B cell (primary cell): Measurements from ENCODE around the gene INSR. TPM values are rescaled to one million over a fixed set of nuclear protein-coding genes. Genes with fewer than 3 reads are reported as not detected.

Source experiments
- ATAC-seq: fragments of 200-7000 bp; cut with Tn5 transposase; one replicate; pipeline ENCODE4 v1.10.0; 2021; ENCODE audit warnings: low read depth, mild to moderate bottlenecking, moderate number of reproducible peaks, moderate library complexity
- CTCF ChIA-PET: fragments of 350-600 bp; sonication (Branson Sonifier 250); formaldehyde crosslinking; loops from one replicate; lab custom pipeline; 2021; ENCODE audit warnings: antibody characterized with exemption, inconsistent platforms; lab: Charles Lee
- POLR2A ChIA-PET: fragments of 350-600 bp; sonication (Branson Sonifier 250); formaldehyde crosslinking; loops from one replicate; lab custom pipeline; 2021; ENCODE audit warnings: antibody characterized with exemption; lab: Charles Lee
- DNase-seq: peaks from one replicate; pipeline ENCODE4 v3.0.0; 2013
- H2AFZ ChIP-seq: 2 replicates; pipeline ENCODE4 v1.6.1; 2012; ENCODE audit warnings: mild to moderate bottlenecking, low read depth, low read length; ENCODE audit not compliant: insufficient read depth, poor library complexity, severe bottlenecking
- H3K27ac ChIP-seq, 2 donors: 1 replicate in 1 of 2; 2 replicates in 1 of 2; pipeline ENCODE4 v1.5.1; 2012 to 2013; ENCODE audit warnings: low read length in 2 of 2, mild to moderate bottlenecking in 2 of 2, moderate library complexity in 1 of 2
- H3K27me3 ChIP-seq, 4 experiments: fragments of 200-600 bp in 1 of 4; sonication (generic) in 1 of 4; replicated peaks in 1 of 4; 1 replicate in 2 of 4; 2 replicates in 2 of 4; pipeline versions ENCODE4 v1.6.1 to v1.7.0; 2013 to 2016; ENCODE audit warnings: low read length in 3 of 4, mild to moderate bottlenecking in 2 of 4, mixed read lengths in 1 of 4, moderate library complexity in 1 of 4; ENCODE audit not compliant: insufficient read depth in 4 of 4, control insufficient read depth in 3 of 4; ENCODE audit errors: control extremely low read depth in 1 of 4
- H3K36me3 ChIP-seq, 2 experiments: replicated peaks in 1 of 2; 1 replicate in 1 of 2; 2 replicates in 1 of 2; pipeline versions ENCODE4 v1.6.1 to v1.7.1; 2013; ENCODE audit warnings: low read length in 1 of 2; ENCODE audit not compliant: insufficient read depth in 2 of 2, control insufficient read depth in 1 of 2; ENCODE audit errors: control extremely low read depth in 1 of 2, extremely low read depth in 1 of 2
- H3K4me1 ChIP-seq, 2 donors: fragments of 200-600 bp in 1 of 2; sonication (generic) in 1 of 2; 1 replicate in 1 of 2; 2 replicates in 1 of 2; pipeline versions ENCODE4 v1.5.1 to v1.6.1; 2013 to 2017; ENCODE audit warnings: low read length in 2 of 2; ENCODE audit not compliant: control insufficient read depth in 2 of 2, insufficient read depth in 2 of 2
- H3K4me2 ChIP-seq: replicated peaks from 2 replicates; pipeline ENCODE3; 2012; ENCODE audit warnings: mild to moderate bottlenecking, low read depth, low read length; ENCODE audit not compliant: poor library complexity, severe bottlenecking
- H3K4me3 ChIP-seq, 5 experiments: fragments of 200-600 bp in 1 of 5; sonication (generic) in 1 of 5; 1 replicate in 3 of 5; 2 replicates in 2 of 5; pipeline versions ENCODE4 v1.5.1 to v1.7.0; 2011 to 2016; ENCODE audit warnings: low read length in 4 of 5, mild to moderate bottlenecking in 4 of 5, low read depth in 2 of 5, control low read depth in 1 of 5, moderate library complexity in 1 of 5; ENCODE audit not compliant: insufficient read depth in 1 of 5; ENCODE audit errors: control extremely low read depth in 1 of 5, extremely low read depth in 1 of 5
- H3K79me2 ChIP-seq: fragments of 200-600 bp; sonication (generic); one replicate; pipeline ENCODE4 v1.6.0; 2016; ENCODE audit warnings: low read length; ENCODE audit not compliant: control insufficient read depth, insufficient read depth
- H3K9ac ChIP-seq: fragments of 200-600 bp; sonication (generic); 2 replicates; pipeline ENCODE4 v1.6.1; 2017; ENCODE audit warnings: mild to moderate bottlenecking, low read length, moderate library complexity
- H3K9me3 ChIP-seq, 3 donors: one replicate each; pipeline versions ENCODE4 v1.6.1 to v1.7.1; 2013; ENCODE audit warnings: low read length in 2 of 3; ENCODE audit not compliant: control insufficient read depth in 2 of 3, insufficient read depth in 1 of 3; ENCODE audit errors: control extremely low read depth in 1 of 3
- H4K20me1 ChIP-seq: 2 replicates; pipeline ENCODE4 v1.6.0; 2012; ENCODE audit warnings: mild to moderate bottlenecking, low read length; ENCODE audit not compliant: insufficient read depth, control insufficient read depth, poor library complexity, severe bottlenecking
- H3K27ac Mint-ChIP-seq: one replicate; pipeline ENCODE4 v1.8.0; 2021; ENCODE audit warnings: mixed read lengths
- H3K27me3 Mint-ChIP-seq: one replicate; pipeline ENCODE4 v1.8.0; 2021; ENCODE audit warnings: mixed read lengths
- H3K4me1 Mint-ChIP-seq: one replicate; pipeline ENCODE4 v1.8.0; 2021; ENCODE audit warnings: mixed read lengths
- H3K4me3 Mint-ChIP-seq: one replicate; pipeline ENCODE4 v1.8.0; 2021; ENCODE audit warnings: mixed read lengths
- H3K9me3 Mint-ChIP-seq: one replicate; pipeline ENCODE4 v1.8.0; 2022; ENCODE audit warnings: mixed read lengths; ENCODE audit not compliant: insufficient read depth
- EZH2 ChIP-seq: IDR thresholded peaks from 2 replicates; pipeline ENCODE4 v1.6.1; 2012; ENCODE audit warnings: borderline replicate concordance, low read depth, mild to moderate bottlenecking, moderate library complexity, low read length; ENCODE audit not compliant: insufficient read depth, poor library complexity, severe bottlenecking
- WGBS: methylation state at CpG from one replicate; pipeline ENCODE4 v1.1.5; 2013; ENCODE audit warnings: missing lambda C conversion rate; ENCODE audit not compliant: insufficient coverage; 5-methylcytosine and 5-hydroxymethylcytosine counted together
- intact Hi-C: fragments of 100-400 bp; cut with micrococcal nuclease; formaldehyde crosslinking; loops from one replicate; pipeline ENCODE4 v1.10.0; 2022
- polyA plus RNA-seq: library from polyadenylated mRNA; depleted of rRNA; stranded (reverse); fragments of >200 nt; gene quantifications from 2 replicates; pipeline ENCODE4 v1.2.3, GENCODE V29; 2012
- total RNA-seq, 2 donors: library from RNA; stranded (reverse); fragments of 120-200 nt in 1 of 2; gene quantifications; 1 replicate in 1 of 2; 2 replicates in 1 of 2; pipeline versions ENCODE4 v1.2.3 to v1.2.4, GENCODE V29; 2013 to 2022
- TF ChIP-seq, protein P1 (sequence below): fragments of 200-600 bp; IDR thresholded peaks from one replicate; pipeline ENCODE4 v1.8.0; 2022; ENCODE audit warnings: antibody characterized with exemption, mild to moderate bottlenecking

Gene INSR
- total and polyA plus RNA-seq, 2 donors (not counting 1 experiment from before 2014, with no cell fraction given) = 1.4 to 6.3 TPM

GRCh38 chr19:7069042-7069903 lies 224.9 kb downstream of the INSR start, which contains the start of gene ZNF557:
Gene ZNF557, plus strand, starts transcription at chr19:7069703. Its CDS starts 5,372 bp downstream, at chr19:7075075.
- Histone ChIP-seq H3K4me3 (peak within 1 kb of the TSS; percentile 78 to 99 (median 93)), H3K4me1 (peaks cover 8 to 17% of the 10 kb centered on the region in 2 donors), H2AFZ (peak within 1 kb of the TSS; percentile 100), H3K9me3 (peaks cover 0 to 15% (median 2%) of the 10 kb centered on the region in 3 donors), H3K36me3 (peaks cover 0 to 24% of the 10 kb centered on the region in 2 experiments), H3K27me3 (no peaks in the 10 kb centered on the region), H3K79me2 (peaks cover 24% of the 10 kb centered on the region), H3K27ac (peak within 1 kb of the TSS; percentile 80 to 91), H3K9ac (peak within 1 kb of the TSS; percentile 97), H3K4me2 (peak within 1 kb of the TSS; percentile 90), H4K20me1 (peaks cover 9% of the 10 kb centered on the region)
- no peak for TF ChIP-seq EZH2
- TF ChIP-seq, protein P1, sequence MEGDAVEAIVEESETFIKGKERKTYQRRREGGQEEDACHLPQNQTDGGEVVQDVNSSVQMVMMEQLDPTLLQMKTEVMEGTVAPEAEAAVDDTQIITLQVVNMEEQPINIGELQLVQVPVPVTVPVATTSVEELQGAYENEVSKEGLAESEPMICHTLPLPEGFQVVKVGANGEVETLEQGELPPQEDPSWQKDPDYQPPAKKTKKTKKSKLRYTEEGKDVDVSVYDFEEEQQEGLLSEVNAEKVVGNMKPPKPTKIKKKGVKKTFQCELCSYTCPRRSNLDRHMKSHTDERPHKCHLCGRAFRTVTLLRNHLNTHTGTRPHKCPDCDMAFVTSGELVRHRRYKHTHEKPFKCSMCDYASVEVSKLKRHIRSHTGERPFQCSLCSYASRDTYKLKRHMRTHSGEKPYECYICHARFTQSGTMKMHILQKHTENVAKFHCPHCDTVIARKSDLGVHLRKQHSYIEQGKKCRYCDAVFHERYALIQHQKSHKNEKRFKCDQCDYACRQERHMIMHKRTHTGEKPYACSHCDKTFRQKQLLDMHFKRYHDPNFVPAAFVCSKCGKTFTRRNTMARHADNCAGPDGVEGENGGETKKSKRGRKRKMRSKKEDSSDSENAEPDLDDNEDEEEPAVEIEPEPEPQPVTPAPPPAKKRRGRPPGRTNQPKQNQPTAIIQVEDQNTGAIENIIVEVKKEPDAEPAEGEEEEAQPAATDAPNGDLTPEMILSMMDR = no peak
- Mint-ChIP-seq H3K4me1 (peaks cover 19% of the 10 kb centered on the region), H3K9me3 (no peaks in the 10 kb centered on the region), H3K4me3 (peak within 1 kb of the TSS; percentile 92), H3K27me3 (no peaks in the 10 kb centered on the region), H3K27ac (peak within 1 kb of the TSS; percentile 92)
- POLR2A ChIA-PET = interaction anchor here (0.6 to 1.7 kb wide), 7 partner anchors 9 to 697 kb away, joined by 3 to 6 read pairs (median 4); partner anchors contain the start of genes ALKBH7, PET100 and XAB2
- DNase-seq (peak; percentile 99), ATAC-seq (peak; percentile 98)
- WGBS = under 1% methylated on average over 56 of the region's 56 CpGs
- CTCF ChIA-PET = interaction anchor here (0.6 to 1.2 kb wide), 4 partner anchors 9 to 272 kb away, joined by 3 to 6 read pairs (median 4); no protein-coding TSS in a partner anchor
- intact Hi-C loops = loop anchor here (1.0 kb wide), 1 partner anchor 30 kb away; no protein-coding TSS in a partner anchor
